Endodermal cell (in vitro differentiated cells): ENCODE data around the gene CABLES2. TPM values are rescaled to one million over a fixed set of nuclear protein-coding genes. Genes with fewer than 3 reads are reported as not detected.

Experiments
- DNase-seq: peaks from one replicate; pipeline ENCODE4 v3.0.0-alpha.2; 2017
- H3K27ac ChIP-seq: 2 replicates; pipeline ENCODE4 v1.5.1; 2013; ENCODE audit warnings: mild to moderate bottlenecking, low read depth, low read length, moderate library complexity
- H3K27me3 ChIP-seq: 2 replicates; pipeline ENCODE4 v1.6.1; 2013; ENCODE audit warnings: mild to moderate bottlenecking, low read length, moderate library complexity; ENCODE audit not compliant: insufficient read depth, control insufficient read depth, poor library complexity, severe bottlenecking
- H3K36me3 ChIP-seq: 2 replicates; pipeline ENCODE4 v1.7.0; 2013; ENCODE audit warnings: mild to moderate bottlenecking, low read length, moderate library complexity; ENCODE audit not compliant: control insufficient read depth, insufficient read depth
- H3K4me1 ChIP-seq: one replicate; pipeline ENCODE4 v1.7.0; 2013; ENCODE audit warnings: low read length; ENCODE audit not compliant: control insufficient read depth, insufficient read depth
- H3K4me3 ChIP-seq: 2 replicates; pipeline ENCODE4 v1.5.1; 2013; ENCODE audit warnings: mild to moderate bottlenecking, low read length, moderate library complexity
- H3K9ac ChIP-seq: 2 replicates; pipeline ENCODE4 v1.6.1; 2013; ENCODE audit warnings: mild to moderate bottlenecking, low read length, moderate library complexity; ENCODE audit not compliant: poor library complexity, severe bottlenecking; ENCODE audit errors: extremely low read depth
- H3K9me3 ChIP-seq: 2 replicates; pipeline ENCODE4 v1.6.1; 2013; ENCODE audit warnings: mild to moderate bottlenecking, low read length, moderate library complexity; ENCODE audit not compliant: control insufficient read depth
- H3K27ac Mint-ChIP-seq: 2 replicates; pipeline ENCODE4 v1.8.0; 2020; ENCODE audit warnings: mixed read lengths
- H3K27me3 Mint-ChIP-seq: 2 replicates; pipeline ENCODE4 v1.8.0; 2021; ENCODE audit warnings: mild to moderate bottlenecking, mixed read lengths; ENCODE audit not compliant: insufficient read depth
- H3K36me3 Mint-ChIP-seq: 2 replicates; pipeline ENCODE4 v1.8.0; 2020; ENCODE audit warnings: low read depth, mixed read lengths
- H3K4me1 Mint-ChIP-seq: 2 replicates; pipeline ENCODE4 v1.8.0; 2020; ENCODE audit warnings: mixed read lengths
- H3K4me3 Mint-ChIP-seq: 2 replicates; pipeline ENCODE4 v1.8.0; 2020; ENCODE audit warnings: mild to moderate bottlenecking, moderate library complexity, mixed read lengths
- H3K9me3 Mint-ChIP-seq: 2 replicates; pipeline ENCODE4 v1.8.0; 2020; ENCODE audit warnings: mild to moderate bottlenecking, mixed read lengths
- WGBS, 2 experiments: methylation state at CpG; one replicate each; pipeline versions ENCODE4 v1.1.5 to v1.1.7; 2013; ENCODE audit warnings: missing lambda C conversion rate in 2 of 2, mixed read lengths in 1 of 2; ENCODE audit not compliant: insufficient coverage in 1 of 2, insufficient read length in 1 of 2; 5-methylcytosine and 5-hydroxymethylcytosine counted together
- total RNA-seq, 2 donors: library from RNA; stranded (reverse); fragmentation: NEBNext Ultra II Directional in 1 of 2; extraction: Animal tissue kit (Norgen Biotek cat#: 25700) in 1 of 2; gene quantifications; 2 replicates in 1 of 2; 3 replicates in 1 of 2; pipeline ENCODE4 v1.2.1, GENCODE V29; 2021
- TF ChIP-seq, protein P1 (sequence below): fragments of 200-600 bp; sonication (generic); conservative IDR thresholded peaks from 2 replicates; pipeline ENCODE4 v1.5.0; 2021; ENCODE audit warnings: antibody characterized with exemption, mild to moderate bottlenecking

The CABLES2 gene
- total RNA-seq, 2 donors from 2014 or later = 10.4 to 15.6 TPM

DNA sequence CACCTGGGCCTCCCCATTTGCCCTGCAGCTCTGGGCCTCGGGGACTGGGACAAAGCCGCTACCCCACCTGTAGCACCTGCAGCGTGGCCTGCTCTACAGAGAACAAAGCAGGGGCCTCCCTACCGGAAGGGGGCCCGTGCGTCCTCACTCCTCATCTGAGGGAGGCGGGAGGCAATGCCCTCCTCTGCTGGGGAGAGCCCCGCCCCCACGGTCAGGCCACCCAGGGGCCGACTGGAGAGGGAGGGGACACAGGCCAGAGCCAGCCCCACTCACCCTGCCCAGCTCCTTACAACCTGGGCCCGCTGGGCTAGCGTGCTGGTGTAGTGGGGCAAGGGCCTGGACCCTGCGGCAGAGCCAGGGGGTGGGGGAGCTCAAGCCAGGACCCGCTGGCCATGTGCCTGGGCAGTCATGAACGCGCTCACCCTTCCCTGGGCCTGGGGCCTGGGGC, 48.0 kb downstream of the CABLES2 start:
- Histone ChIP-seq H3K4me1 (peaks cover 40% of the 10 kb centered on the region), H3K36me3 (peaks cover 30% of the 10 kb centered on the region), H3K9me3 (no peaks in the 10 kb centered on the region), H3K27ac (no peak overlapping the region), H3K9ac (no peak overlapping the region), H3K4me3 (no peak overlapping the region), H3K27me3 (no peaks in the 10 kb centered on the region)
- H3K27ac Mint-ChIP-seq = peak overlapping the region; percentile 70
- H3K4me3 Mint-ChIP-seq = no peak overlapping the region
- peaks cover 3% of the 10 kb centered on the region for H3K36me3 Mint-ChIP-seq
- WGBS, 2 experiments = 94 to 97% methylated on average over 6 to 16 of the region's 16 CpGs
- TF ChIP-seq, protein P1, sequence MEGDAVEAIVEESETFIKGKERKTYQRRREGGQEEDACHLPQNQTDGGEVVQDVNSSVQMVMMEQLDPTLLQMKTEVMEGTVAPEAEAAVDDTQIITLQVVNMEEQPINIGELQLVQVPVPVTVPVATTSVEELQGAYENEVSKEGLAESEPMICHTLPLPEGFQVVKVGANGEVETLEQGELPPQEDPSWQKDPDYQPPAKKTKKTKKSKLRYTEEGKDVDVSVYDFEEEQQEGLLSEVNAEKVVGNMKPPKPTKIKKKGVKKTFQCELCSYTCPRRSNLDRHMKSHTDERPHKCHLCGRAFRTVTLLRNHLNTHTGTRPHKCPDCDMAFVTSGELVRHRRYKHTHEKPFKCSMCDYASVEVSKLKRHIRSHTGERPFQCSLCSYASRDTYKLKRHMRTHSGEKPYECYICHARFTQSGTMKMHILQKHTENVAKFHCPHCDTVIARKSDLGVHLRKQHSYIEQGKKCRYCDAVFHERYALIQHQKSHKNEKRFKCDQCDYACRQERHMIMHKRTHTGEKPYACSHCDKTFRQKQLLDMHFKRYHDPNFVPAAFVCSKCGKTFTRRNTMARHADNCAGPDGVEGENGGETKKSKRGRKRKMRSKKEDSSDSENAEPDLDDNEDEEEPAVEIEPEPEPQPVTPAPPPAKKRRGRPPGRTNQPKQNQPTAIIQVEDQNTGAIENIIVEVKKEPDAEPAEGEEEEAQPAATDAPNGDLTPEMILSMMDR = no peak
- H3K4me1 Mint-ChIP-seq = peaks cover 23% of the 10 kb centered on the region
- no peaks in the 10 kb centered on the region for H3K27me3 Mint-ChIP-seq
- no peaks in the 10 kb centered on the region for H3K9me3 Mint-ChIP-seq
- DNase-seq = peak; percentile 51

DNA sequence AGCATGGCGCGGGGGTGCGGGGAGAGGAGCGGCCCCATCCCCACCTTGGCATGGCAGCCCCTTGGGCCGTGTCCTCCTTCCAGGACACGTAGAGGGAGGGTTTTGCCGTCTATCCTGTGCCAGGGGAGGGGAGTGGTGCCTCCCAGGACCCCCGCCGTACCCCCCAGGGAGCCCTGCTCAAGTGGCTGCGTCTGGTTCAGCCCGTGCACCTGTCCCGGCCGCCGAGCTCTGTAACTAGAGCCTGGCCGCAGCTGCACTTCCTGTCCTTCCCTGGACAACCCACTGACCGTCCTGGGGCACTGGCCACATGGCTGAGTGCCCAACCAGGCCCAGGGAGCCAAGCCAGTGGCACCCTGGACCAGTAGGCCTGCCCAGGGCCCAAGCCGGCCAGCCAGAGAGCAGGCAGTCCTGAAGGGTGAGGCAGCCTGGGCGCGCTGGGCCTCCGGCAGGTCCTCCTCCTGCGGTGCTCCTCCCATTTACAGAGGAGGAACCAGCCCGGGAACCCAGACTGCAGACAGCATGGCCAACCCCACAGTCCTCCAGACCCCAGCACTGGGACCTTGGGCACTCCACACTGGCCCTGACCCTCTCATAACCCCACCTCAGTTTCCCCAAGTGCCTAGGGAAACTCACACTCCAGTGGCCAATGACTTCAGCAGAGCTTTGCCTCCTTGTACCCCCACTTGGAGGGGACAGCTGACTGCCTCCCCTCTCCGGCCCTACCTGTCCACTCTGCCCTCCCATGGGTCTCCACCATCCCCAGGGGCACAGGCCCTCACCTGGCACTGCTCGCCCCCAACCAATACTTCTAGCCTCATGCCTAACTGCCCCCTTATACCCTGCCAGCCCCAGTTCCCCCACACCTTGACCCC, 48.7 kb downstream of the CABLES2 start:
- H3K27ac ChIP-seq = no peak overlapping the region

DNA sequence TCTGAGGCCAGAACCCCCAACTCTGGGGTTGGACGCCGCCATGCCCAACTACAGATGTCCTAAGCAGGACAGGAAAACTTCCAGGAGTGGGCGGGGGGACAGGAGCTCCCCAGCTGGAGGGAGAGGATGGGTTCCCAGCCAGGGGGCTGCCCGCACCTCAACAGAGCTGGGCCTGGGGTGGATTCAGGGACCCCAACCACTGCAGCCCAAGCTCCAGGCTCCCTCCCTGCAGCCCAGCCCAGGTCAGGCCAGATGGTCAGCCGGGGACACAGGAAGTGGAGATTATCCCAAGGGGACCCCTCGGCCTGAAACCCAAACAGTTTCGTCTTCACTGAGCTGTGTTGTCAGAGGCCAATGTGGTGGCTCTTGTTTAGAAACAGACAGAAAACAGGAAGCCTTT, 49.4 kb downstream of the CABLES2 start:
- 93% methylated on average over 6 to 7 of the region's 7 CpGs for WGBS, 2 experiments
- TF ChIP-seq, protein P1 = no peak

More for the DNA sequence above, 48.7 kb downstream of the CABLES2 start:
- no peak for DNase-seq
- peaks cover 21% of the 10 kb centered on the region for H3K4me1 Mint-ChIP-seq
- TF ChIP-seq, protein P1 = no peak
- no peaks in the 10 kb centered on the region for H3K27me3 Mint-ChIP-seq
- WGBS, 2 experiments = 94 to 96% methylated on average over 16 to 24 of the region's 24 CpGs
- H3K36me3 Mint-ChIP-seq = peaks cover 3% of the 10 kb centered on the region
- H3K9me3 Mint-ChIP-seq = no peaks in the 10 kb centered on the region
- no peaks in the 10 kb centered on the region for H3K9me3 ChIP-seq
- peak overlapping the region; percentile 70 for H3K27ac Mint-ChIP-seq
- no peak overlapping the region for H3K9ac ChIP-seq
- no peak overlapping the region for H3K4me3 ChIP-seq
- H3K4me1 ChIP-seq = peaks cover 33% of the 10 kb centered on the region
- H3K27me3 ChIP-seq = no peaks in the 10 kb centered on the region
- H3K4me3 Mint-ChIP-seq = no peak overlapping the region
- peaks cover 30% of the 10 kb centered on the region for H3K36me3 ChIP-seq

More for the DNA sequence above, 49.4 kb downstream of the CABLES2 start:
- peaks cover 17% of the 10 kb centered on the region for H3K4me1 Mint-ChIP-seq
- no peaks in the 10 kb centered on the region for H3K9me3 Mint-ChIP-seq
- H3K36me3 ChIP-seq = peaks cover 32% of the 10 kb centered on the region
- H3K9ac ChIP-seq = no peak overlapping the region
- no peak overlapping the region for H3K27ac Mint-ChIP-seq
- peak; percentile 48 for DNase-seq
- no peak overlapping the region for H3K27ac ChIP-seq
- H3K36me3 Mint-ChIP-seq = peaks cover 3% of the 10 kb centered on the region
- no peaks in the 10 kb centered on the region for H3K9me3 ChIP-seq
- no peak overlapping the region for H3K4me3 Mint-ChIP-seq
- H3K4me3 ChIP-seq = no peak overlapping the region
- H3K27me3 ChIP-seq = no peaks in the 10 kb centered on the region
- H3K27me3 Mint-ChIP-seq = no peaks in the 10 kb centered on the region
- peaks cover 32% of the 10 kb centered on the region for H3K4me1 ChIP-seq
